HEK293 (cell line): Measurements from ENCODE around the gene TTBK1.

Experiments
- BCL11B ChIP-seq: fragments of 450-650 bp; formaldehyde crosslinking; IDR thresholded peaks from 2 replicates; pipeline ENCODE4 v1.5.1; 2016; ENCODE audit warnings: low read depth, missing biosample characterization, missing genetic modification characterization
- HOXA7 ChIP-seq: sonication (generic); formaldehyde crosslinking; IDR thresholded peaks from 2 replicates; pipeline ENCODE4 v1.8.1; 2022; ENCODE audit warnings: missing genetic modification reagents, borderline replicate concordance
- HOXC10 ChIP-seq: sonication (generic); formaldehyde crosslinking; IDR thresholded peaks from 2 replicates; pipeline ENCODE4 v1.8.1; 2023; ENCODE audit warnings: mild to moderate bottlenecking, missing genetic modification reagents
- IKZF3 ChIP-seq: fragments of 450-650 bp; IDR thresholded peaks from 2 replicates; pipeline ENCODE4 v1.5.0; 2018; ENCODE audit warnings: missing biosample characterization, mild to moderate bottlenecking, missing genetic modification characterization, moderate library complexity
- KLF17 ChIP-seq: fragments of 450-650 bp; formaldehyde crosslinking; IDR thresholded peaks from 2 replicates; pipeline ENCODE4 v1.5.1; 2016; ENCODE audit warnings: missing biosample characterization, missing genetic modification characterization
- MYNN ChIP-seq: fragments of 450-650 bp; formaldehyde crosslinking; IDR thresholded peaks from 2 replicates; pipeline ENCODE4 v1.5.1; 2016; ENCODE audit warnings: missing biosample characterization, missing genetic modification characterization, borderline replicate concordance
- TSHZ1 ChIP-seq: fragments of 450-650 bp; formaldehyde crosslinking; IDR thresholded peaks from 2 replicates; pipeline ENCODE4 v1.5.1; 2016; ENCODE audit warnings: missing biosample characterization, missing genetic modification characterization, borderline replicate concordance
- WT1 ChIP-seq: fragments of 450-650 bp; formaldehyde crosslinking; IDR thresholded peaks from 2 replicates; pipeline ENCODE4 v1.5.1; 2016; ENCODE audit warnings: missing biosample characterization, missing genetic modification characterization
- YY1 ChIP-seq: fragments of 450-650 bp; formaldehyde crosslinking; IDR thresholded peaks from 2 replicates; pipeline ENCODE4 v1.5.1; 2018; ENCODE audit warnings: missing biosample characterization, missing genetic modification characterization
- ZBTB26 ChIP-seq: fragments of 450-650 bp; formaldehyde crosslinking; optimal IDR thresholded peaks from 2 replicates; pipeline ENCODE3; 2016; ENCODE audit warnings: missing biosample characterization, mild to moderate bottlenecking, missing genetic modification characterization
- ZNF16 ChIP-seq: fragments of 450-650 bp; formaldehyde crosslinking; IDR thresholded peaks from 2 replicates; pipeline ENCODE4 v1.5.1; 2016; ENCODE audit warnings: low read depth, missing biosample characterization, missing genetic modification characterization
- ZNF174 ChIP-seq: fragments of 450-650 bp; formaldehyde crosslinking; IDR thresholded peaks from 2 replicates; pipeline ENCODE4 v1.5.0; 2017; ENCODE audit warnings: missing biosample characterization, mild to moderate bottlenecking, missing genetic modification characterization
- ZNF221 ChIP-seq: fragments of 450-650 bp; formaldehyde crosslinking; IDR thresholded peaks from 2 replicates; pipeline ENCODE4 v1.5.1; 2017; ENCODE audit warnings: missing biosample characterization, missing genetic modification characterization, borderline replicate concordance
- ZNF239 ChIP-seq: fragments of 450-650 bp; formaldehyde crosslinking; IDR thresholded peaks from 2 replicates; pipeline ENCODE4 v1.5.1; 2016; ENCODE audit warnings: missing biosample characterization, missing genetic modification characterization
- ZNF266 ChIP-seq: fragments of 450-650 bp; formaldehyde crosslinking; IDR thresholded peaks from 2 replicates; pipeline ENCODE4 v1.5.1; 2016; ENCODE audit warnings: missing biosample characterization, missing genetic modification characterization, low read depth
- ZNF274 ChIP-seq, 2 experiments: fragments of 200-500 bp in 1 of 2; fragments of 450-650 bp in 1 of 2; sonication (Bioruptor generic) in 1 of 2; formaldehyde crosslinking in 1 of 2; IDR thresholded peaks; 2 replicates each; pipeline versions ENCODE4 v1.5.1 to v1.6.1; 2014 to 2016; ENCODE audit warnings: borderline replicate concordance in 1 of 2, inconsistent platforms in 1 of 2, low read length in 1 of 2, missing biosample characterization in 1 of 2, missing genetic modification characterization in 1 of 2
- ZNF302 ChIP-seq: fragments of 450-650 bp; formaldehyde crosslinking; IDR thresholded peaks from 2 replicates; pipeline ENCODE4 v1.5.1; 2016; ENCODE audit warnings: missing biosample characterization, missing genetic modification characterization, low read depth
- ZNF311 ChIP-seq: fragments of 450-650 bp; formaldehyde crosslinking; IDR thresholded peaks from 2 replicates; pipeline ENCODE4 v1.5.1; 2017; ENCODE audit warnings: missing biosample characterization, missing genetic modification characterization, borderline replicate concordance
- ZNF366 ChIP-seq: fragments of 450-650 bp; formaldehyde crosslinking; conservative IDR thresholded peaks from 2 replicates; pipeline ENCODE4 v1.5.1; 2016; ENCODE audit warnings: missing biosample characterization, missing genetic modification characterization
- ZNF394 ChIP-seq: fragments of 450-650 bp; formaldehyde crosslinking; IDR thresholded peaks from 2 replicates; pipeline ENCODE4 v1.5.1; 2016; ENCODE audit warnings: missing biosample characterization, missing genetic modification characterization, mild to moderate bottlenecking, moderate library complexity, borderline replicate concordance
- ZNF426 ChIP-seq: fragments of 450-650 bp; formaldehyde crosslinking; IDR thresholded peaks from 2 replicates; pipeline ENCODE4 v1.5.1; 2017; ENCODE audit warnings: missing biosample characterization, missing genetic modification characterization, mild to moderate bottlenecking, inconsistent platforms, moderate library complexity
- ZNF555 ChIP-seq: fragments of 450-650 bp; formaldehyde crosslinking; conservative IDR thresholded peaks from 2 replicates; pipeline ENCODE4 v1.5.1; 2017; ENCODE audit warnings: missing biosample characterization, mild to moderate bottlenecking, missing genetic modification characterization, inconsistent platforms
- ZNF571 ChIP-seq: fragments of 450-650 bp; formaldehyde crosslinking; IDR thresholded peaks from 2 replicates; pipeline ENCODE4 v1.5.0; 2017; ENCODE audit warnings: missing biosample characterization, missing genetic modification characterization
- ZNF677 ChIP-seq: fragments of 450-650 bp; IDR thresholded peaks from 2 replicates; pipeline ENCODE4 v1.5.0; 2018; ENCODE audit warnings: missing biosample characterization, mild to moderate bottlenecking, missing genetic modification characterization, moderate library complexity
- ZNF692 ChIP-seq: fragments of 450-650 bp; formaldehyde crosslinking; IDR thresholded peaks from 2 replicates; pipeline ENCODE4 v1.5.1; 2016; ENCODE audit warnings: missing biosample characterization, missing genetic modification characterization
- ZNF707 ChIP-seq: fragments of 450-650 bp; formaldehyde crosslinking; IDR thresholded peaks from 2 replicates; pipeline ENCODE4 v1.5.1; 2016; ENCODE audit warnings: missing biosample characterization, missing genetic modification characterization

Gene TTBK1

GRCh38 chr6:43228951-43229802, 14.1 kb upstream of the TTBK1 start, which contains the start of gene DNPH1 (continued):
- TF ChIP-seq ZNF394 (tag by site-specific recombination) (no peak; the same call in 1 of the 2 replicates), ZNF311 (tag by site-specific recombination) (no peak), ZBTB26 (peak; percentile 89), MYNN (tag by site-specific recombination) (no peak), ZNF16 (no peak), WT1 (tag by site-specific recombination) (peak; percentile 37; the same call in 1 of the 2 replicates), ZNF266 (tag by site-specific recombination) (no peak), HOXA7 (CRISPR knock-in tag) (no peak), ZNF302 (tag by site-specific recombination) (no peak), ZNF174 (tag by site-specific recombination) (no peak), ZNF555 (tag by site-specific recombination) (no peak), ZNF692 (tag by site-specific recombination) (peak; percentile 49; the same call in 1 of the 2 replicates), ZNF221 (no peak), ZNF426 (tag by site-specific recombination) (no peak), IKZF3 (peak; percentile 92), BCL11B (peak; percentile 58; the same call in 1 of the 2 replicates), ZNF571 (no peak), TSHZ1 (tag by site-specific recombination) (no peak), ZNF366 (tag by site-specific recombination) (no peak), ZNF274 (IDR thresholded peaks at IDR 0.05; ENCODE audit: low read length) (no peak), ZNF274 (tag by site-specific recombination; IDR thresholded peaks at IDR 0.05; ENCODE audit: borderline replicate concordance) (no peak), KLF17 (tag by site-specific recombination) (peak; percentile 68; the same call in 1 of the 2 replicates), ZNF239 (no peak), ZNF677 (tag by site-specific recombination) (no peak), YY1 (tag by site-specific recombination) (peak; percentile 92), HOXC10 (CRISPR knock-in tag) (0 out of 2 replicates have a peak, but pooled peaks have one; percentile 67), ZNF707 (tag by site-specific recombination) (no peak)
